SK-N-SH (cell line): Measurements from ENCODE around the gene RHOJ. TPM values are rescaled to one million over a fixed set of nuclear protein-coding genes. Genes with fewer than 3 reads are reported as not detected.

Experiments
- CTCF ChIA-PET: fragments of 300-600, 350-600 bp; formaldehyde crosslinking; extraction: SDS; loops from one replicate; lab custom pipeline; 2021; lab: Yijun Ruan, JAX
- POLR2A ChIA-PET: fragments of 350-600 bp; sonication (Branson Sonifier 250); formaldehyde crosslinking; extraction: SDS; loops from one replicate; lab custom pipeline; 2020; ENCODE audit warnings: antibody characterized with exemption, inconsistent platforms; lab: Yijun Ruan, JAX
- DNase-seq: peaks from one replicate; pipeline ENCODE4 v3.0.0; 2012
- H2AFZ ChIP-seq: fragments of 200-600 bp; sonication (generic); 2 replicates; pipeline ENCODE4 v1.8.1; 2016; ENCODE audit warnings: antibody characterized with exemption, mild to moderate bottlenecking, low read depth
- H3F3A ChIP-seq: fragments of 200-600 bp; sonication (generic); replicated peaks from 2 replicates; pipeline ENCODE3; 2016; ENCODE audit warnings: antibody characterized with exemption, mild to moderate bottlenecking; ENCODE audit not compliant: insufficient read depth
- H3K27ac ChIP-seq, 2 experiments: fragments of 200-500 bp in 1 of 2; fragments of 200-600 bp in 1 of 2; sonication (Bioruptor generic) in 1 of 2; sonication (generic), shearing (Covaris generic) in 1 of 2; 2 replicates each; pipeline versions ENCODE4 v1.5.1 to v1.6.1; 2014 to 2016; ENCODE audit warnings: low read depth in 2 of 2, inconsistent platforms in 1 of 2, low read length in 1 of 2, mild to moderate bottlenecking in 1 of 2, mixed read lengths in 1 of 2
- H3K27me3 ChIP-seq: fragments of 200-600 bp; sonication (generic), shearing (Covaris generic); 2 replicates; pipeline ENCODE4 v1.6.1; 2016; ENCODE audit warnings: mixed run types; ENCODE audit not compliant: insufficient read depth
- H3K36me3 ChIP-seq, 2 experiments: fragments of 200-500 bp in 1 of 2; fragments of 200-600 bp in 1 of 2; sonication (Bioruptor generic) in 1 of 2; sonication (generic) in 1 of 2; replicated peaks in 1 of 2; 2 replicates each; pipeline versions ENCODE3 to v1.5.1; 2014 to 2016; ENCODE audit warnings: low read length in 1 of 2, mild to moderate bottlenecking in 1 of 2; ENCODE audit not compliant: insufficient read depth in 2 of 2, control insufficient read depth in 1 of 2
- H3K4me1 ChIP-seq, 2 experiments: fragments of 200-500 bp in 1 of 2; fragments of 200-600 bp in 1 of 2; sonication (Bioruptor generic) in 1 of 2; sonication (generic), shearing (Covaris generic) in 1 of 2; 2 replicates each; pipeline versions ENCODE4 v1.5.1 to v1.6.1; 2014 to 2016; ENCODE audit warnings: low read depth in 1 of 2, low read length in 1 of 2, mixed run types in 1 of 2; ENCODE audit not compliant: insufficient read depth in 2 of 2, control insufficient read depth in 1 of 2
- H3K4me2 ChIP-seq: fragments of 200-600 bp; sonication (generic), shearing (Covaris generic); 2 replicates; pipeline ENCODE4 v1.6.1; 2017; ENCODE audit warnings: mixed run types
- H3K4me3 ChIP-seq, 2 experiments: fragments of 200-500 bp in 1 of 2; fragments of 200-600 bp in 1 of 2; sonication (Bioruptor generic) in 1 of 2; sonication (generic), shearing (Covaris generic) in 1 of 2; 2 replicates each; pipeline versions ENCODE4 v1.5.1 to v1.8.1; 2014 to 2016; ENCODE audit warnings: low read depth in 2 of 2, inconsistent platforms in 1 of 2, low read length in 1 of 2, mild to moderate bottlenecking in 1 of 2, mixed read lengths in 1 of 2, moderate library complexity in 1 of 2
- H3K79me2 ChIP-seq: fragments of 200-600 bp; sonication (generic); 2 replicates; pipeline ENCODE4 v1.8.1; 2017; ENCODE audit warnings: mild to moderate bottlenecking; ENCODE audit not compliant: insufficient read depth
- H3K9ac ChIP-seq: fragments of 200-600 bp; sonication (generic); 2 replicates; pipeline ENCODE4 v1.6.1; 2017; ENCODE audit warnings: mixed run types
- H3K9me2 ChIP-seq: fragments of 200-600 bp; sonication (generic); 2 replicates; pipeline ENCODE4 v1.6.1; 2017; ENCODE audit warnings: mixed run types
- H3K9me3 ChIP-seq: fragments of 200-600 bp; sonication (generic); 2 replicates; pipeline ENCODE4 v1.6.1; 2017; ENCODE audit warnings: mixed run types, mild to moderate bottlenecking, moderate library complexity
- H4K20me1 ChIP-seq: fragments of 200-600 bp; sonication (generic); 2 replicates; pipeline ENCODE4 v1.6.1; 2017; ENCODE audit warnings: mild to moderate bottlenecking, mixed run types; ENCODE audit not compliant: insufficient read depth
- EP300 ChIP-seq, 2 experiments: IDR thresholded peaks; 2 replicates each; pipeline versions ENCODE4 v1.4.0 to v1.6.1; 2012; ENCODE audit warnings: borderline replicate concordance in 1 of 2, low read depth in 1 of 2, low read length in 1 of 2
- EZH2phosphoT487 ChIP-seq: fragments of 200-600 bp; sonication (generic); IDR thresholded peaks from 2 replicates; pipeline ENCODE4 v1.6.1; 2017; ENCODE audit warnings: low read depth, mixed run types, mild to moderate bottlenecking, antibody characterized with exemption, moderate library complexity, borderline replicate concordance
- FOSL2 ChIP-seq: IDR thresholded peaks from 2 replicates; pipeline ENCODE4 v1.4.0; 2012; ENCODE audit warnings: low read depth, mild to moderate bottlenecking, moderate library complexity, borderline replicate concordance
- FOXJ3 ChIP-seq: sonication (generic); formaldehyde crosslinking; IDR thresholded peaks from 2 replicates; pipeline ENCODE4 v1.5.1; 2020; ENCODE audit warnings: mild to moderate bottlenecking, missing genetic modification reagents
- FOXM1 ChIP-seq: IDR thresholded peaks from 2 replicates; pipeline ENCODE4 v1.4.0; 2012; ENCODE audit warnings: low read depth, mild to moderate bottlenecking
- GABPA ChIP-seq: IDR thresholded peaks from 2 replicates; pipeline ENCODE4 v1.4.0; 2012; ENCODE audit warnings: low read depth, mild to moderate bottlenecking
- GATA2 ChIP-seq: sonication (generic); formaldehyde crosslinking; IDR thresholded peaks from 2 replicates; pipeline ENCODE4 v1.5.0; 2020; ENCODE audit warnings: mild to moderate bottlenecking, missing genetic modification reagents
- JUND ChIP-seq: IDR thresholded peaks from 2 replicates; pipeline ENCODE4 v1.4.0; 2012
- MAX ChIP-seq: IDR thresholded peaks from 2 replicates; pipeline ENCODE4 v1.4.0; 2012; ENCODE audit warnings: low read depth
- MEF2A ChIP-seq: IDR thresholded peaks from 2 replicates; pipeline ENCODE4 v1.4.0; 2012; ENCODE audit warnings: low read depth, borderline replicate concordance
- MXI1 ChIP-seq: IDR thresholded peaks from 2 replicates; pipeline ENCODE4 v1.6.1; 2012; ENCODE audit warnings: mild to moderate bottlenecking, low read depth, low read length, improper control_type of control experiment
- POLR2AphosphoS5 ChIP-seq: IDR thresholded peaks from 2 replicates; pipeline ENCODE4 v1.6.1; 2012; ENCODE audit warnings: low read depth, low read length
- SMC3 ChIP-seq: IDR thresholded peaks from 2 replicates; pipeline ENCODE4 v1.6.1; 2012; ENCODE audit warnings: low read depth, low read length, improper control_type of control experiment
- TAF1 ChIP-seq: IDR thresholded peaks from 2 replicates; pipeline ENCODE4 v1.6.1; 2012; ENCODE audit warnings: low read depth, mild to moderate bottlenecking, low read length, moderate library complexity, borderline replicate concordance
- USF1 ChIP-seq: IDR thresholded peaks from 2 replicates; pipeline ENCODE4 v1.4.0; 2012; ENCODE audit warnings: low read depth, borderline replicate concordance
- YY1 ChIP-seq: IDR thresholded peaks from 2 replicates; pipeline ENCODE4 v1.4.0; 2012; ENCODE audit warnings: low read depth, mild to moderate bottlenecking
- WGBS: methylation state at CpG from one replicate; pipeline ENCODE4 v1.1.6; 2017; ENCODE audit warnings: low lambda C conversion rate; 5-methylcytosine and 5-hydroxymethylcytosine counted together
- polyA plus RNA-seq, 3 experiments: library from polyadenylated mRNA; depleted of rRNA; stranded (reverse); fragments of >200 nt; gene quantifications; 2 replicates each; pipeline ENCODE4 v1.2.3, GENCODE V29; 2012
- TF ChIP-seq, protein P1 (sequence below): fragments of 150-350 bp; IDR thresholded peaks from 2 replicates; pipeline ENCODE4 v1.6.1; 2017; ENCODE audit warnings: antibody characterized with exemption, low read length, low read depth, borderline replicate concordance

The RHOJ gene
- polyA plus RNA-seq, 1 of the 3 experiments (the other 2 are of a cell fraction): 12.1 TPM

GRCh38 chr14:63299351-63300110 is 95.3 kb downstream of the RHOJ start (continued):
- TF ChIP-seq USF1 (no peak), EZH2phosphoT487 (no peak)

- Histone ChIP-seq H3K79me2 (no peaks in the 10 kb centered on the region), H3F3A (no peaks in the 10 kb centered on the region), H3K4me1 (no peaks in the 10 kb centered on the region), H3K27me3 (no peaks in the 10 kb centered on the region), H3K9me3 (no peaks in the 10 kb centered on the region), H3K27ac (no peak overlapping the region), H2AFZ (no peak overlapping the region), H3K4me2 (no peak overlapping the region), H3K9ac (no peak overlapping the region), H4K20me1 (no peaks in the 10 kb centered on the region), H3K36me3 (no peaks in the 10 kb centered on the region), H3K9me2 (no peaks in the 10 kb centered on the region), H3K4me3 (no peak overlapping the region)
- POLR2A ChIA-PET: no interaction called here
- CTCF ChIA-PET: no interaction called here
- 35% methylated on average over 2 of the region's 2 CpGs for WGBS
- no peak for DNase-seq
- TF ChIP-seq MEF2A: no peak
- no peak for TF ChIP-seq EP300 (IDR thresholded peaks at IDR 0.05; ENCODE audit: borderline replicate concordance in 1 of 2, low read depth in 1 of 2, low read length in 1 of 2)
- TF ChIP-seq GABPA: no peak
- no peak for TF ChIP-seq MXI1
- TF ChIP-seq YY1: no peak
- no peak for TF ChIP-seq FOXM1
- TF ChIP-seq MAX: no peak
- TF ChIP-seq SMC3: no peak
- TF ChIP-seq GATA2 (CRISPR knock-in tag): no peak
- TF ChIP-seq TAF1: no peak
- TF ChIP-seq, protein P1, sequence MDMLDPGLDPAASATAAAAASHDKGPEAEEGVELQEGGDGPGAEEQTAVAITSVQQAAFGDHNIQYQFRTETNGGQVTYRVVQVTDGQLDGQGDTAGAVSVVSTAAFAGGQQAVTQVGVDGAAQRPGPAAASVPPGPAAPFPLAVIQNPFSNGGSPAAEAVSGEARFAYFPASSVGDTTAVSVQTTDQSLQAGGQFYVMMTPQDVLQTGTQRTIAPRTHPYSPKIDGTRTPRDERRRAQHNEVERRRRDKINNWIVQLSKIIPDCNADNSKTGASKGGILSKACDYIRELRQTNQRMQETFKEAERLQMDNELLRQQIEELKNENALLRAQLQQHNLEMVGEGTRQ: no peak
- TF ChIP-seq POLR2AphosphoS5: no peak
- TF ChIP-seq FOXJ3: no peak
- no peak for TF ChIP-seq FOSL2
- no peak for TF ChIP-seq JUND
Measured at GRCh38 chr14:63300854-63301253, 96.6 kb downstream of the RHOJ start.
